Caki2 (cell line): Measurements from ENCODE around the gene DPYD. TPM values are rescaled to one million over a fixed set of nuclear protein-coding genes. Genes with fewer than 3 reads are reported as not detected.

ENCODE experiments used
- DNase-seq: peaks from one replicate; pipeline ENCODE4 v3.0.0-alpha.2; 2015; ENCODE audit warnings: low read depth
- in situ Hi-C: cut with HindIII; loops from 2 replicates; pipeline ENCODE4 v1.10.0; 2016; ENCODE audit warnings: low sequenced_read_pairs, low pct_unique_long_range_greater_than_20kb, mixed read lengths
- total RNA-seq: library from RNA; depleted of rRNA; stranded (reverse); fragments of >200 nt; shearing (Covaris generic); gene quantifications from 2 replicates; pipeline ENCODE4 v1.2.3, GENCODE V29; 2014; ENCODE audit warnings: low replicate concordance

DPYD gene
- total RNA-seq, 1 experiment from 2014 or later: 2.2 TPM

DNA sequence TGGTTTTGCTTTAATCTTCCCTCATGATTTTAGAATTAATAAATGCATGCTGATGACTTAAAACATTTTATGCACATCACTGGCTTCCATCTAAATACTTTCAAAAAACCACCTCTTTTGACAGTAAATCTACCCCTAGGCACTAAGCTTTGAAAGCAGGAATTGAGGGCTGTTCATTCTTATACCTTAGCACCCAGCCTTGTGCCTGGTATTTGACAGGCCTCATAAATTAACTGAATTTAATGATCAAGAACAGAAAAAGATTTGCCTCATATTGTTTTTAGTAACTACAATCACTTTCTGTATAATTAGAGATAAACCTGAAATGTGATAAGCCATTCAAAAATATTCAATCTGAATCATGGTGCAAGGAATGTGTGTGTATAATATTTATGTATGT, 108.8 kb downstream of the DPYD start:
- in situ Hi-C loops: no loop called here

DNA sequence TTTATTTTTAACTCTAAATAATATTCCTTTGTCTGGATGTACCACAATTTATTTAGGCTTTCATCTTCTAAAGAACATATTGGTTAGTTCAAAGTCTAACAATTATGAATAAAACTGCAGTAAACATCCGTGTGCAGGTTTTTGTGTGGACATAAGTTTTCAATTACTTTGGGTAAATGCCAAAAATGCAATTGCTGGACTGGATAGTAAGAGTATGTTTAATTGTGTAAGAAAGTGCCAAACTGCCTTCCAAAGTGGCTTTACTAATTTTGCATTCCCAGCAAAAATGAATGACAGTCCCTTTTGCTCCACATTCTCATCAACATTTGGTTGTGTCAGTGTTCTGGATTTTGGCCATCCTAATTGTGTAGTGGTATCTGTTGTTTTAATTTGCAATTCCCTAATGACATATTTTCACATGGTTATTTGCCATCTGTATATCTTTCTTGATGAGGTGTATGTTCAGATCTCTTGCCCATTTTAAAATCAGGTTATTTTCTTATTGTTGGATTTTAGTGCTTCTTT, 113.8 kb downstream of the DPYD start:
- in situ Hi-C loops: no loop called here

More for the DNA sequence above, 108.8 kb downstream of the DPYD start:
- DNase-seq: no peak

DNA sequence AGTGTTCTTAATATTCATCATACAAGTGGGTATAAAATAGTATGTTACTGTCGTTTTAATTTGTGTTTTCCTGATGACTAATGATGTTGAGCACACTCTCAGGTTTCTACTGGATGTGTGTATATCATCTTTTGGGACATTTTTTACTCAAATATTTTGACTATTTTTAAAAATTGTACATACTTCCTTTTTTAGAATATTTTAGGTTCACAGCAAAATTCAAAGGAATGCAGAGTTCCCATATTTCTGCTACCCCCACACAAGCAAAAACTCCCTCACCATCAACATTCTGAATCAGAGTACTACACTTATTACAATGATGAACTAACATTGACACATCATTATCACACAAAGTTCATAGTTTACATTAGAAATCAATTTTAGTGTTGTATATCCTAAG, 114.5 kb downstream of the DPYD start:
- no peak for DNase-seq
- in situ Hi-C loops: no loop called here

More for the DNA sequence above, 113.8 kb downstream of the DPYD start:
- no peak for DNase-seq

DNA sequence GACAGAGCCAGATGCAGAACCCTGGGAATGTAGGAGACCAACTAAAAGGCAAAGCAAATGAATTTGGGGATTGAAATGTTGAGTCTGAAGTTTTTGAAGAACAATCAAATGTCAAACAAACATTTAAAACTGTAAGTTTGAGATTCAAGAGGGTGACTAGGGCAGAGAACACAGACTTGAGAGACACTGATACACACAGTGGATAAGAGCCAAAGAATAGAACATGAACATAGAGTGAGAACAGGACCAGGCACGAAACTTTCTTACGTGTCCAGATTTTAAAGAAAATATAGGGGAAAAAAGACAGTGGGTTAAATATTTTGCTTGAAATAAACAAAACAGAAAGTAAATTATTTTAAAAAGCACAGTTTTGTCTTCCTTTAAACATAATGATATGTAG, 115.7 kb downstream of the DPYD start:
- in situ Hi-C loops: no loop called here
- DNase-seq: no peak

DNA sequence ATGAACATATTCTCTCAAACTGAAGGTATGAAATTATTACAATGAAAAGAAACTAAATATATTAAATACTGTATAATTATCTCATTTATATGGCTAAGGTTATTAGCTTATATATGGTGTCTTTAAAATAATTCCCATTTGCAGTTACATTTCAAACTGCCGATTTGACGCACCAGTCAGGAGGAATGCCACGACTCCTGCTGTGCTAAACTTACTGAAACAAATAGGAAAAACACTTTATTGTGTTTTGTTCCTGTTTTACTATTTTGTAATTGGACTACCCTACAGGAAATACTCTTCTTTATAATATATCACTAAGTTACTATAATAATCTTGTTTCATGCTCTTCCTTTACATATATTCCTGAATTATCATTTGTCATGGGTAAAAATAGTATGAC, 117.8 kb downstream of the DPYD start:
- DNase-seq: no peak
- in situ Hi-C loops: no loop called here

DNA sequence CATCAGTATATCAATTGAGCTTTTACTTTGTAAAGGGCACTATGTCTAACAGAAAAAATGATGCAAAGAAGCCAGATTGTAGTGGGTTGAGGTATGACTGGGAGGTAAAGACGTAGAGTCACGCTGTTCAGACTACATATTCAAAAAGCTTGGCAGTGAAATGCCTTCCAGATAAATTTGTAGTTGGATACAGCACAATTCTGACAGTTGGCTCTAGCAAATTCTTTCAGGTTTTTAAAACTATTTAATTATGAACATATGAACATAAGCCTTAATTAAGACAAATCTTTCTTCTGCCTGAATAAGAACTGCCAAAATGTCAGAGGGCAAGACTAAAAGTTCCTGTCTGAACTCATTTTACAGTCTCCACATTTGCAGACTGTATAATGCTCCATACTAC, 118.8 kb downstream of the DPYD start:
- in situ Hi-C loops: no loop called here
- no peak for DNase-seq

DNA sequence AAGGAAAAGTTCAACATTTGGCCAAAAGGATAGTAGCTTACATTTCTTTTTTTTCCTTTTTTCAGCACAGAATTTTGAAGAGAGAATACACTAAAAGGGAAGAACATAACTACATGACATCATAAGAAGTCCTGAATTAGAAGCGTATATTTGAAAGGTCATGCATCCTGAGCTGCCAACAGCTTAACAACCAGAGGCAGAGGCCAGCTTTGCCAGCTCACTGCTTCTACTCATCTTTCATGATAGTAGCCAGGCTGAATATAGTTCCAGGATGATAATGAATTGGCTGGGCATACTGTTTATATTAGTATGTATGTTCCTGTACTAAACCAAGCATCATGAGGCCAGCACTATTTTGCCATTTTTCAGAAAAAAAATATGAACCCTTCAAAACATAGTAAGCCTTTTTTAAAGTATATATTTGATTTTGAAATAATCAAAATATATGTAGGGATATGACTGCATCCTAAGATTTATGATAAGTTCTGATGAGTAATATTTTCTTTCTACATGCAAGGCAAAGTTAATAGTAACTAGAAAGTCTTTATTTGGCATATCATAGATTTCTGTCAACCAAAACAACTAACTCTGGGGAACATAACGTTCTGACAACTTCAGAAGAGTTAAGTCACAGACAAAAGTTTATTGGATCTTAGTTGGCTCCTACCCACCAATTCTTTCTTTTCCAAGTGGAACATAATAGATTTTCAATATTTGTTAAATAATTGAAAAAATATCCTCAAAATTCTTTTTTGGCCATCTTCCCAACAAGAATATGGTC, 123.2 kb downstream of the DPYD start:
- DNase-seq: no peak
- in situ Hi-C loops: no loop called here

DNA sequence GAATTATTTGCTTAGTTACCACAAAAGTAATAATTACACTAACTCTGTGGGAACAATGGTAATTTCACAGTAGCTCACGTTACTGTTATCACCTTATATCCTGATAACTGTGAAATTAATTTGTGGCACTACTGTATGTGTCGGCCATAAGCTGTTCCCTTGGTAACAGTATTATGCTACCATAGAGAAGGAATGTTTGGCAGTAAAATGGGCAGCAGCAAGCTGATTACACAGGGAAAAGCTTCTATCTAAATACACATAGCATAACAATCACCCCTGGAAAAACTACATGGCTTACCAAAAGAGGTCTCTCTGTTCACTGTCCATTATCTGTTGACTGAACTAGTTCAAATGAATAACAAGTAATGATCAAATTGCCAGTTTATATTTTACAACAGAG, 124.1 kb downstream of the DPYD start:
- DNase-seq: no peak

DNA sequence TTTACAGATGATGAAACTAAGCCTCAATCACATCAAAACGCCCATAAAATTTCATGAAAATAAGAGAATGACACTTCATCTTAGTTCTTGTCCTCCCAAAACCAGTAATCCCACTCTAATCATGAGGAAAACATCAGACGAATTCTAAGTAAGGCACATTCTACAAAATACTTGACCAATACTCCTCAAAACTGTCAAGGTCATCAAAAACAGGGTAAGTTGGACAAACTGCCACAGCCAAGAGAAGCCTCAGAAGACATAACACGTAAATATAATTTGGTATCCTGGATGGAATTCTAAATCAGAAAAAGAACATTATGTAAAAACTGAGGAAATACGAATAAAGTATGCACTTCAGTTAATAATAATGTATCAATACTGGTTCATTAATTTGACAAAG, 128.2 kb downstream of the DPYD start:
- in situ Hi-C loops: no loop called here
- DNase-seq: no peak

More for the DNA sequence above, 124.1 kb downstream of the DPYD start:
- in situ Hi-C loops: no loop called here

DNA sequence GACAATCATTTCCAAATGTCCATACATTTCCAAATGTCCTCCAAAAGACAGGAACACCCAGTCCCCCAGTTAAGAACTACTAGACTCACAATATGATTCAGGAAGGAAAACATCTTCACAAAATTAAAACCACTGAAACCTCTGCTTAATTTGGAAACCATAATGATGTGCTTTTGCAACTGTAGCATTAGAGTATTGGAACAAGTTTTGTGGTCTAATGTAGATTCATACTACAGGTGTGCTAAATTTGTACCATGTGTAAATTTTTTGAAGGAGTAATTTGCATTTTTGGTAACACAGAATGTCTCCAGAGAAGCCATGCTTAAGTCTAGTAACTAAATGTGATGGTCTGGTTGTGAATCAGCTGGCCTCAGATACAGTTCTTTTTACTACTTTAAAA, 129.6 kb downstream of the DPYD start:
- no peak for DNase-seq
- in situ Hi-C loops: no loop called here

DNA sequence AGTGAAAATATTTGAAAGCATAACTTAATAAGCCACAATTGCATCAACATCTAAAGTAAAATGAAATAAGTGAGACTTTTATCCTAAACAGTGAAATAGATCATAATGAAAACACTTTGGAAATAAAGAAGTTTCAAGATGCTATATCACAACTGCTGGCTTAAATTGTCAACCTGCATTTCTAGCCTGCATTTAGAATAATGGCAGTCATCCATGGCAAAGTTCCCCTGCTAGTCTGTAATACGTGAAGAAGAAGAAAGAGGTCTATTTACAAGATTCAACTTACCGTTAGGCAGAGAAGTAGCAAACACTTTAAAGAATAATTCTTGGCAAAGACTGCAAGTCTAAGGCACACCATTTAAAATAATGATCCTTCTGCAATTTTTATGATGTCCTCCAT, 133.6 kb downstream of the DPYD start:
- no peak for DNase-seq
- in situ Hi-C loops: no loop called here

DNA sequence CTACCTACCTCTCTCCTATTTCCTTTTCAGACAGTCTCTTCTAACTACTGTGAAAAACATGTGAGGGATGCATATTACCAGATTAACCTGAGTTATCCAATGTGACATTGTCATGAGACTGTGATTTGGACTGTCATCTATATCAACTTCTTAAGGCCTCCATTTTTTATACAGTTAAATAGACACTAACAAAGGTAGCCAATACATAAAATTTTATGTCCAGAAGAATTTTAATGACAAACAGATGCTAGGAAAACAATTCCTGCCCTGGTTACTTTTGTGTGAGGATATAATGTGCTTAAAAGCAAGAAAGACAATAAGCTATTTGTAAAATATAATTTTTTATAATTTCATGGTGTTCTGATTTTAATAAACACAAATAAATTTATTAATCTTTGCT, 136.2 kb downstream of the DPYD start:
- DNase-seq: no peak
- in situ Hi-C loops: no loop called here

DNA sequence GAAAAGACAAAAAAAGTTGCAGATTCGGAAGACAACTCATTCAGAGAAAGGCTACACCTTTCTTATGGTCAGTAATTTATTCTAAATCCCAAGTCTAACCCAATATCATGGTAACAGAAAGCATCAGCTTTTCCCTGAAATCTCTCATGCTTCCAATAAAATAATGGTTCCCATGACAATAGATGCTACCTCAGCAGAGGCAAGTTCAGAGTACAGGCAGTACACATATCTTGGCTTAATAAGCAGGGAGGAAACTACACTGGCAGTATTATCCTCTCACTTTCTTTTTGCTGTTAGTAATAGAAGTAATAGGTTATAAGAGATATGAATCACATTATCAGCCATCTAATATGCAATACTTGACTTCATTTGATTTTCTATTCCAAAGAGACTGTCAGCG, 137.1 kb downstream of the DPYD start:
- in situ Hi-C loops: no loop called here
- DNase-seq: no peak

DNA sequence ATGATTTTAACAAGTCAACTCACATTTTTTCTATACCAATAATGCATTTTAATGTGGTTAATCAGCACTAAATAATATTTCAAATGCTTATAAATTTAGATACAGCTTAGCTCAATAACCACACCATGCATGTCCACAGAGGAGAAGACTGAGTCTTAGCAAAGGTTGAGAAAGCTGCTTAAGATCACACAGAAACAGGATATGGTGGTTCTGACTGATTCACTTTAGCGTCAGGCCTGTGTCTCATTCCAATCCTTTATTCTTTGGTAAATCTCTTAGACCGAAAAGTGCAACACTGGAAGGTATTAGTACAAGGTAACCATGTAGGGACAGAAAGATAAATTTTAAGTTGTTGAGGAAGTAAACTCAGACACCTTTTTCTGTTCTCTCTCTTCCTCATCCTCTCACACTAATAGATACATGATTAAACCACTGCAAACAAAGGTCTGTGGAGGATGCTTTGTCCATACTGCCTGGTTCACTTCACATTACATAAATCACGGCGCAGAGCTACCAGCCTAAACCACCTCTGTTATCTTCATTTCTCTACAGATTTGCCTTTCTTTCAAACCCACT, 139.0 kb downstream of the DPYD start:
- no peak for DNase-seq
- in situ Hi-C loops: no loop called here

DNA sequence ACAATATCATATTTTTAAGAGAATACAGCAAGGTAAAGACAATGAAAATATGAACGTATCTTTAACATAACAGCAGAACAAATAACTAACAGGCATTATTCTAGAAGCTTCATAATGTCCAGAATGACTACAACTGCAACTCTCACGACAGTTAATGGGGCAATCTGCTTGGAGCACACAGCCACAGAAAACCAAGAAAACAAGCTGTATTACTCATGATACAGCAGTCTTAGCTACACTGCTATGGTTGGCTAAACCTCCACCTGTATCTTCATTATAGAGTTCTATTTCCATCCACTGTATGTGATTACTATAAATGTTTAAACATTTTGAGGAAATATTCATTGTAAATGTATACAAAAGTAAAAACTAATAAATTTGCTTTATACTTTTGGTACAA, 139.9 kb downstream of the DPYD start:
- in situ Hi-C loops: no loop called here

DNA sequence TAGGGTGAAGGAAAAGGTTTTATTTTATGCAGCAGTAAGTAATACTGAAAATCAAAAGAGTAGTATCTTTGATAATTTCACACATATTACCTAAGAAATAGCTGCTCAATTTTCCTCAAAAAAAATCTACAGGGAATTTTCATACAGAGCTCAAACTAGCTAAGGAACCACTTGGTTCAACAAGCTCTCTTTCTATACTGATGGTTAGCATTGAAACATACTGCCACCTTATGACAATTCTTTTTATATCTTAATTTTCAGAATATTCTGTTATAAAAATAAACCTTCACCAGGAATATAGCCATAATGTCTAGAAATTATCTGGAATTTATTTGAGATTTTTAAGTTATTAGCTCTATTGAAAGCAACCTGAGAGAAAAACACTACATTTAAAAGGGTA, 142.1 kb downstream of the DPYD start:
- DNase-seq: no peak
- in situ Hi-C loops: no loop called here

More for the DNA sequence above, 139.9 kb downstream of the DPYD start:
- no peak for DNase-seq

DNA sequence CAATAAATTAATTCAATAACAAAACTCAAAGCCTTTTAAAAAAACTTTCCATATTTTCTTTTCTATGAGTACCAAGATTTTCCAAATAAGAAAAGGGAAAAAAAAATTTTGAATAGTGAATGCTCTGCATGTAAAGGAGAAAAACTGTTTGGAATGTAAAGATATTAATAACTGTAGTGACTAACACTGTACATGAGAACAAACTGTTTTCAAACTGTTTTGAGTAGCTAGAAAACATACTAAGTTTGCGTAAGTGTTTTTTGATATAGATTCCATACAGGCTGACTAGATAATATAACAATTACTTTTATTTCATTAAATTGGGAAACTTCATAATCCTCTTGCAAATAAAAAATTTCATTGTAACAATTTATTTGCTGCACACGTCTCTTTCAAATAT, 150.5 kb downstream of the DPYD start:
- in situ Hi-C loops: no loop called here
- DNase-seq: no peak

DNA sequence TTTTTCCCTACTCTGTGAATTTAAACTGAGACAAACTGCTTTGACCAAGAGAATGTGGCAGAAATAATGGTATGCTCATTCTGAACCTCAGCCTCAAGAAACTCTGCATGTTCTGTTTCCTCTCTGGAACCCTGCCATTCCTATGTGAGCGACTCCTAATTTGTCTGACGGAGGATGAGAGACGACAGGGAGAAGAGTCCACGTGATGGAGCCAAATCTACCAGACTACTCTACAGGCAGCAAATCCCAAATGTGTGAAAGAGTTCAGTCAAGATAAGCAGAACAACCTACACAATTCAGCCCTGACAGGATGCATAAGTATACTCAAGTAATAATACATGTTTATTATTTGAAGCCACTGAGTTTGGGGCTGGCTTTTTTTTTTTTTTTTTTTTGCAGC, 153.5 kb downstream of the DPYD start:
- no peak for DNase-seq
- in situ Hi-C loops: no loop called here

DNA sequence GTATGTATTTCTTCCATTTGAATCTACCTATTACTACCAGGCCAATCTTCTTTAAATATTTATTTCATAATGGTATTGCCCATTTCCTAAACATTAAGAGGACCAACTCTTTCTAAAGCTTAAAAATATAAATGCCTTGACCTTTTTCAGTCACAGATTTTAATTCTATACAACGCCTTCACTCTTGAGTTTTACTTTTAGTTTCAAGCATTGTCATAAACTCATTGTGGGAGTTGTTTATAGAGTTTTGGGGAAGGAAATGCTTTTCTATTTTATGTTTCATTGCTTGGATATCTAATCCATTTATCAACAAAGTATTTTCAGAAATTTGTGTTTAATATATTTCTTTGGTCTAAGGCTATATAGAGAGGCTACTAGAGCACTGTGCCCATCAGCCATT, 155.8 kb downstream of the DPYD start:
- no peak for DNase-seq
- in situ Hi-C loops: no loop called here

DNA sequence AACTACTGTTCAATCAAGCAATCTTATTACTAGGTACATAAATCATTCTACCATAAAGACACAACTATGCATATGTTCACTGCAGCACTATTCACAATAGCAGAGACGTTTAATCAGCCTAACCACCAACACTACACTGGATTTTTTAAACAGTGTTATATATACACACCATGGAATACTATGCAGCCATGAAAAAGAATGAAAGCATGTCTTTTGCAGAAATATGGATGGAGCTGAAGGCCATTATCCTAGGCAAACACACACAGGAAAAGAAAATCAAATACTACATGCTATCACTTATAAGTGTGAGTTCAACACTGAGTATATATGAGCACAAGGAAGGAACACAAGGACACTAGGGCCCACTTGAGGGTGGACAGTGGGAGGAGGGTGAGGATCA, 159.2 kb downstream of the DPYD start:
- DNase-seq: no peak
- in situ Hi-C loops: no loop called here
